ENCODE results near the gene NCMAP.

NCMAP gene

DNA sequence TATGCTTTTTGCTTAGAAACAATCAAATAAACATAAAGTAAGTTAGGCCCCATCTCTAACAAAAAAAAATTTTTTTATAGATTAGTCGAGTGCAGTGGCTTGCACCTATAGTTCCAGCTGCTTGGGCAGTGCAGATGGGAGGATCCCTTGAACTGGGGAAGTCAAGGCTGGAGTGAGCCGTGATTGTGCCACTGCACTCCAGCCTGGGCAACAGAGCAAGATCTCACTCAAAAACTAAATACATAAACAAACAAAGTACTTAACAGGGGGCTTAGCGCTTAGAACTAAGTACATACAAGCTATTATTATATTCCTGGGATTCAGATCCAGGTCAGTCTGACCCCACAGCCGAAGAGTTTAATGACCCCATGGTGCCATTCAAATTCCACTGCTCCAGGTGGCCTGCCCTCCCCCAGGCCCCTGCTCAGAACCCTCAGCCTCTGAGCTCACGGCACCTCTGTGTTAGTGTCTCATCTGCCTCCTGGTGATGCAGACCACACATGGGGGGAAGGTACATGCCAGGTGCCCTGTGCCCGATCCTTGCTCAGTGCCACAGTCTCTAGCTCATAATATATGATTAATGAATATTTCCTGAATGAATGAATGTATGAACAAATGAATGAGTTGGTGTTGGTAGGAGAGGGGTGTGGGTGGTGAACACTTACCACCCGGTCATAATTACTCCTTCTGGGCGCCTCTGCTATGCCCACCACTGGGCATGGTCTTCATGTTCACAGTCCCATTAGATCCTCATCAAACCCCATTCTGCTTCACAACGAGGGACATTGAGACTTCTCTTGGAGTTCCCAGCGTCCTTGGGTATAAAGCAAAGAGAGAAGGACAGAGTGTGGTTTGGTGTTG is 14.6 kb downstream of the NCMAP start:
- H3K27me3 ChIP-seq (ENCODE audit: insufficient read depth, low read length) = no peaks in the 10 kb centered on the region
- no peak overlapping the region for H3K9ac ChIP-seq (ENCODE audit: low read length)
- no peak overlapping the region for H3K4me3 ChIP-seq (ENCODE audit: low read depth, low read length, poor library complexity, severe bottlenecking)
- no peak overlapping the region for H3K4me2 ChIP-seq (ENCODE audit: low read length)
- H3K79me2 ChIP-seq (ENCODE audit: insufficient read depth, low read length) = no peaks in the 10 kb centered on the region
- no peak for TF ChIP-seq EZH2 (IDR thresholded peaks at IDR 0.05; ENCODE audit: borderline replicate concordance, low read length)
- no peak for TF ChIP-seq CTCF (IDR thresholded peaks at IDR 0.05; ENCODE audit: low read length)
- H3K36me3 ChIP-seq (ENCODE audit: insufficient read depth, low read length) = no peaks in the 10 kb centered on the region
- no peaks in the 10 kb centered on the region for H3F3A ChIP-seq (ENCODE audit: insufficient read depth, low read length)
- H3K9me2 ChIP-seq (ENCODE audit: low read depth, low read length) = no peaks in the 10 kb centered on the region
- H2AFZ ChIP-seq (ENCODE audit: low read length) = no peak overlapping the region
- H3K4me1 ChIP-seq (ENCODE audit: insufficient read depth, low read length, severe bottlenecking) = no peaks in the 10 kb centered on the region
- H3K9me3 ChIP-seq (ENCODE audit: low read length) = no peaks in the 10 kb centered on the region
- no peak overlapping the region for H3K27ac ChIP-seq (ENCODE audit: low read depth, low read length, poor library complexity, severe bottlenecking)
- no peaks in the 10 kb centered on the region for H4K20me1 ChIP-seq (ENCODE audit: insufficient read depth, low read length)

DNA sequence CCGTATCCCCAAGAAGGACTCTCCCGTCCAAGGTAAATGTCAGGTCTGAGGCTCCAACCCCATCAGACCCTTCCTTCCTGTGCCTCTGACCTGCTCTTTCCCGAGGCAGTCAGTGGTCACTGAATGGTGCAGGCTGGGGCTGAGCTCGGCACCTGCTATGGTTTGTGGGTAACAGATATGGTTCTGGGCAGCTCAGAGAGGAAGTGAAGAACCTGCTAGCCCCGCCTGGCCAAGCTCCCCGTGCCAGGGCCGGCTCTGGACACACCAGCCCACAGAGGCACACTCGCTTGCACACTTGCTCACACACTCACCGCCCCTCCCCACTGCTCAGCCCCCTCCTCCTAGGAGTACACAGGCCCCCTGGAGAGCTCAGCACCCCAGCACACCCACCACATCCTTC is 16.4 kb downstream of the NCMAP start:
- no peaks in the 10 kb centered on the region for H3K9me3 ChIP-seq (ENCODE audit: low read length)
- H3K79me2 ChIP-seq (ENCODE audit: insufficient read depth, low read length) = no peaks in the 10 kb centered on the region
- no peak overlapping the region for H2AFZ ChIP-seq (ENCODE audit: low read length)
- H3K27ac ChIP-seq (ENCODE audit: low read depth, low read length, poor library complexity, severe bottlenecking) = no peak overlapping the region
- no peaks in the 10 kb centered on the region for H3K36me3 ChIP-seq (ENCODE audit: insufficient read depth, low read length)
- H3K9ac ChIP-seq (ENCODE audit: low read length) = no peak overlapping the region
- no peaks in the 10 kb centered on the region for H3F3A ChIP-seq (ENCODE audit: insufficient read depth, low read length)
- H3K4me1 ChIP-seq (ENCODE audit: insufficient read depth, low read length, severe bottlenecking) = no peaks in the 10 kb centered on the region
- H3K27me3 ChIP-seq (ENCODE audit: insufficient read depth, low read length) = 0 out of 2 replicates have a peak, but pooled peaks cover 4% of the 10 kb centered on the region
- no peaks in the 10 kb centered on the region for H3K9me2 ChIP-seq (ENCODE audit: low read depth, low read length)
- no peak overlapping the region for H3K4me2 ChIP-seq (ENCODE audit: low read length)
- TF ChIP-seq EZH2 (IDR thresholded peaks at IDR 0.05; ENCODE audit: borderline replicate concordance, low read length) (no peak), CTCF (IDR thresholded peaks at IDR 0.05; ENCODE audit: low read length) (no peak)
- no peak overlapping the region for H3K4me3 ChIP-seq (ENCODE audit: low read depth, low read length, poor library complexity, severe bottlenecking)
- H4K20me1 ChIP-seq (ENCODE audit: insufficient read depth, low read length) = no peaks in the 10 kb centered on the region

- no peak overlapping the region for H3K4me3 ChIP-seq (ENCODE audit: low read depth, low read length, poor library complexity, severe bottlenecking)
- H3K9ac ChIP-seq (ENCODE audit: low read length) = no peak overlapping the region
- no peaks in the 10 kb centered on the region for H3K4me1 ChIP-seq (ENCODE audit: insufficient read depth, low read length, severe bottlenecking)
- H3F3A ChIP-seq (ENCODE audit: insufficient read depth, low read length) = no peaks in the 10 kb centered on the region
- no peak for TF ChIP-seq EZH2 (IDR thresholded peaks at IDR 0.05; ENCODE audit: borderline replicate concordance, low read length)
- no peak for TF ChIP-seq CTCF (IDR thresholded peaks at IDR 0.05; ENCODE audit: low read length)
- H2AFZ ChIP-seq (ENCODE audit: low read length) = no peak overlapping the region
- H3K4me2 ChIP-seq (ENCODE audit: low read length) = no peak overlapping the region
- H3K36me3 ChIP-seq (ENCODE audit: insufficient read depth, low read length) = no peaks in the 10 kb centered on the region
- H3K27ac ChIP-seq (ENCODE audit: low read depth, low read length, poor library complexity, severe bottlenecking) = no peak overlapping the region
- H3K79me2 ChIP-seq (ENCODE audit: insufficient read depth, low read length) = no peaks in the 10 kb centered on the region
- H3K9me3 ChIP-seq (ENCODE audit: low read length) = no peaks in the 10 kb centered on the region
- no peaks in the 10 kb centered on the region for H3K9me2 ChIP-seq (ENCODE audit: low read depth, low read length)
- H3K27me3 ChIP-seq (ENCODE audit: insufficient read depth, low read length) = 0 out of 2 replicates have a peak, but pooled peaks cover 4% of the 10 kb centered on the region
- H4K20me1 ChIP-seq (ENCODE audit: insufficient read depth, low read length) = no peaks in the 10 kb centered on the region
Measured at GRCh38 chr1:24575905-24576587, 20.2 kb downstream of the NCMAP start.
